Panc1 (cell line): Measurements from ENCODE around the gene QKI. TPM values are rescaled to one million over a fixed set of nuclear protein-coding genes. Genes with fewer than 3 reads are reported as not detected.

Experiments
- ATAC-seq: fragments of 200-7000 bp; cut with Tn5 transposase; 2 replicates; pipeline ENCODE4 v1.9.1; 2020; ENCODE audit warnings: mild to moderate bottlenecking, moderate library complexity
- BruUV-seq: library from RNA; stranded (reverse); fragments of 400-500 nt; replicated peaks from 2 replicates; lab custom pipeline; 2021; lab: Mats Ljungman, UMichigan
- CTCF ChIA-PET: fragments of 300-600 bp; sonication (Branson Sonifier 250); formaldehyde crosslinking; loops from one replicate; lab custom pipeline; 2022; ENCODE audit warnings: antibody characterized with exemption; lab: Charles Lee
- POLR2A ChIA-PET: fragments of 300-600 bp; sonication (Branson Sonifier 250); formaldehyde crosslinking; loops from one replicate; lab custom pipeline; 2022; ENCODE audit warnings: antibody characterized with exemption; lab: Charles Lee
- DNase-seq: peaks from one replicate; pipeline ENCODE4 v3.0.0-alpha.2; 2010; ENCODE audit warnings: low read depth, low spot score
- H3K27ac ChIP-seq: 2 replicates; pipeline ENCODE4 v1.5.1; 2011; ENCODE audit warnings: mild to moderate bottlenecking, low read length, inconsistent platforms
- H3K27me3 ChIP-seq: fragments of 200-500 bp; sonication (Bioruptor generic); 2 replicates; pipeline ENCODE4 v1.6.0; 2014; ENCODE audit warnings: low read length, inconsistent platforms; ENCODE audit not compliant: control insufficient read depth, insufficient read depth
- H3K36me3 ChIP-seq: fragments of 200-500 bp; sonication (Bioruptor generic); 2 replicates; pipeline ENCODE4 v1.5.1; 2014; ENCODE audit warnings: inconsistent platforms, mild to moderate bottlenecking, low read length, moderate library complexity; ENCODE audit not compliant: control insufficient read depth, insufficient read depth
- H3K4me1 ChIP-seq: 2 replicates; pipeline ENCODE4 v1.5.1; 2011; ENCODE audit warnings: inconsistent platforms, mild to moderate bottlenecking, low read length, moderate library complexity; ENCODE audit not compliant: control insufficient read depth, insufficient read depth
- H3K4me3 ChIP-seq, 2 experiments: 2 replicates each; pipeline ENCODE4 v1.5.1; 2011 to 2012; ENCODE audit warnings: low read depth in 2 of 2, low read length in 2 of 2, mild to moderate bottlenecking in 2 of 2, inconsistent platforms in 1 of 2, moderate library complexity in 1 of 2
- H3K9me3 ChIP-seq: fragments of 200-500 bp; sonication (Bioruptor generic); 2 replicates; pipeline ENCODE4 v1.5.1; 2014; ENCODE audit warnings: low read depth, mild to moderate bottlenecking, inconsistent platforms, low read length, moderate library complexity; ENCODE audit not compliant: control insufficient read depth, insufficient read depth
- CTCF ChIP-seq: fragments of 450-650 bp; IDR thresholded peaks from 2 replicates; pipeline ENCODE4 v1.5.1; 2017; ENCODE audit warnings: mild to moderate bottlenecking
- POLR2AphosphoS5 ChIP-seq: IDR thresholded peaks from 2 replicates; pipeline ENCODE4 v1.6.1; 2012; ENCODE audit warnings: mild to moderate bottlenecking, low read depth, low read length, moderate library complexity
- REST ChIP-seq, 2 experiments: IDR thresholded peaks; 2 replicates each; pipeline ENCODE4 v1.6.1; 2011 to 2012; ENCODE audit warnings: low read depth in 2 of 2, control low read depth in 1 of 2, low read length in 1 of 2, mild to moderate bottlenecking in 1 of 2, moderate library complexity in 1 of 2; ENCODE audit not compliant: insufficient read depth in 1 of 2
- SIN3A ChIP-seq: IDR thresholded peaks from 2 replicates; pipeline ENCODE4 v1.6.1; 2012; ENCODE audit warnings: low read depth, mild to moderate bottlenecking, low read length, moderate library complexity, borderline replicate concordance; ENCODE audit not compliant: insufficient read depth
- TCF7L2 ChIP-seq: IDR thresholded peaks from 2 replicates; pipeline ENCODE4 v1.6.1; 2011; ENCODE audit warnings: mild to moderate bottlenecking, low read depth, low read length, inconsistent platforms
- in situ Hi-C: cut with HindIII; loops from 2 replicates; pipeline ENCODE4 v1.10.0; 2016; ENCODE audit warnings: low sequenced_read_pairs, low pct_unique_long_range_greater_than_20kb
- intact Hi-C: fragments of 100-400 bp; cut with micrococcal nuclease; formaldehyde crosslinking; loops from one replicate; pipeline ENCODE4 v1.10.0; 2022; ENCODE audit not compliant: unreplicated experiment
- total RNA-seq: library from RNA; stranded (reverse); gene quantifications from one replicate; pipeline ENCODE4 v1.2.1, GENCODE V29; 2021; ENCODE audit not compliant: unreplicated experiment

QKI gene
- total RNA-seq, 1 experiment from 2014 or later, result 176 TPM

- no TSS peak for BruUV-seq
- no peak overlapping the region for H3K4me3 ChIP-seq
- POLR2A ChIA-PET, result no interaction called here
- DNase-seq (no peak), ATAC-seq (no peak)
- TF ChIP-seq REST (IDR thresholded peaks at IDR 0.05; ENCODE audit: insufficient read depth in 1 of 2, low read depth in 2 of 2, low read length in 1 of 2) (no peak), CTCF (no peak), TCF7L2 (no peak), SIN3A (no peak), POLR2AphosphoS5 (no peak)
- in situ Hi-C loops, result no loop called here
- H3K27ac ChIP-seq, result no peak overlapping the region
- H3K27me3 ChIP-seq, result no peaks in the 10 kb centered on the region
- no peaks in the 10 kb centered on the region for H3K36me3 ChIP-seq
- H3K4me1 ChIP-seq, result peaks cover 14% of the 10 kb centered on the region
- intact Hi-C loops, result no loop called here
- CTCF ChIA-PET, result no interaction called here
- H3K9me3 ChIP-seq, result no peaks in the 10 kb centered on the region
Observed at GRCh38 chr6:163402616-163403015, 11.9 kb upstream of the QKI start.

- ChIA-PET CTCF (no interaction called here), POLR2A (no interaction called here)
- no peaks in the 10 kb centered on the region for H3K27me3 ChIP-seq
- peaks cover 14% of the 10 kb centered on the region for H3K4me1 ChIP-seq
- no peak overlapping the region for H3K4me3 ChIP-seq
- in situ Hi-C loops (no loop called here), intact Hi-C loops (no loop called here)
- H3K9me3 ChIP-seq, result no peaks in the 10 kb centered on the region
- BruUV-seq, result no TSS peak
- no peaks in the 10 kb centered on the region for H3K36me3 ChIP-seq
- DNase-seq (no peak), ATAC-seq (peak; percentile 18; the same call in 1 of the 2 replicates)
- H3K27ac ChIP-seq, result peak overlapping the region; percentile 60; the same call in 1 of the 2 replicates
- TF ChIP-seq SIN3A (no peak), POLR2AphosphoS5 (no peak), CTCF (no peak), TCF7L2 (no peak), REST (IDR thresholded peaks at IDR 0.05; ENCODE audit: insufficient read depth in 1 of 2, low read depth in 2 of 2, low read length in 1 of 2) (no peak)
Observed at GRCh38 chr6:163404825-163405265, 9.7 kb upstream of the QKI start.
